Brain microvascular endothelial cell (primary cell): ENCODE measurements around the gene TBXAS1.

ENCODE experiments used
- DNase-seq: peaks from one replicate; pipeline ENCODE4 v3.0.0-alpha.2; 2020
- H3K27ac ChIP-seq: fragments of 250-450 bp; sonication (Bioruptor Pico); 2 replicates; pipeline ENCODE4 v1.5.1; 2020; ENCODE audit warnings: mild to moderate bottlenecking, moderate library complexity
- H3K27me3 ChIP-seq: fragments of 250-450 bp; sonication (Bioruptor Pico); replicated peaks from 2 replicates; pipeline ENCODE4 v1.5.1; 2020; ENCODE audit warnings: mild to moderate bottlenecking
- H3K36me3 ChIP-seq: fragments of 250-450 bp; sonication (Bioruptor Pico); replicated peaks from 2 replicates; pipeline ENCODE4 v1.5.1; 2020; ENCODE audit warnings: mild to moderate bottlenecking
- H3K4me3 ChIP-seq: 2 replicates; pipeline ENCODE4 v1.5.1; 2011; ENCODE audit warnings: low read depth, mild to moderate bottlenecking, control low read depth, low read length, moderate library complexity
- CTCF ChIP-seq: IDR thresholded peaks from 2 replicates; pipeline ENCODE4 v1.5.1; 2011; ENCODE audit warnings: low read depth, mild to moderate bottlenecking, moderate library complexity, low read length, control low read depth, inconsistent platforms; ENCODE audit errors: missing control alignments
- in situ Hi-C: cut with HindIII; loops from 2 replicates; pipeline ENCODE4 v1.10.0; 2017; ENCODE audit warnings: low sequenced_read_pairs, low pct_ligation_motif_present

TBXAS1 gene

GRCh38 chr7:140026935-140027334 lies 197.9 kb downstream of the TBXAS1 start:
- H3K36me3 ChIP-seq = peaks cover 3% of the 10 kb centered on the region

GRCh38 chr7:140027858-140028257 lies 198.8 kb downstream of the TBXAS1 start:
- H3K27me3 ChIP-seq = no peaks in the 10 kb centered on the region
- TF ChIP-seq CTCF = no peak
- no peak overlapping the region for H3K27ac ChIP-seq
- in situ Hi-C loops = no loop called here
- peaks cover under 1% of the 10 kb centered on the region for H3K36me3 ChIP-seq
- no peak overlapping the region for H3K4me3 ChIP-seq
- DNase-seq = no peak

More at GRCh38 chr7:140026935-140027334, 197.9 kb downstream of the TBXAS1 start:
- DNase-seq = no peak
- H3K4me3 ChIP-seq = no peak overlapping the region
- H3K27ac ChIP-seq = no peak overlapping the region
- in situ Hi-C loops = no loop called here
- no peak for TF ChIP-seq CTCF
- H3K27me3 ChIP-seq = no peaks in the 10 kb centered on the region

GRCh38 chr7:140028311-140028710 lies 199.2 kb downstream of the TBXAS1 start:
- H3K4me3 ChIP-seq = no peak overlapping the region
- no peak overlapping the region for H3K27ac ChIP-seq
- no peak for TF ChIP-seq CTCF
- no peak for DNase-seq
- H3K36me3 ChIP-seq = no peaks in the 10 kb centered on the region
- in situ Hi-C loops = no loop called here
- no peaks in the 10 kb centered on the region for H3K27me3 ChIP-seq

GRCh38 chr7:140029072-140029471 lies 200.0 kb downstream of the TBXAS1 start:
- H3K27me3 ChIP-seq = no peaks in the 10 kb centered on the region
- TF ChIP-seq CTCF = no peak
- no peak overlapping the region for H3K27ac ChIP-seq
- in situ Hi-C loops = no loop called here
- DNase-seq = no peak
- H3K4me3 ChIP-seq = no peak overlapping the region
- H3K36me3 ChIP-seq = no peaks in the 10 kb centered on the region

- no peak for DNase-seq
- in situ Hi-C loops = no loop called here
- no peak for TF ChIP-seq CTCF
- Histone ChIP-seq H3K27me3 (no peaks in the 10 kb centered on the region), H3K36me3 (no peaks in the 10 kb centered on the region), H3K27ac (no peak overlapping the region), H3K4me3 (no peak overlapping the region)
Observed at GRCh38 chr7:140031364-140031763, 202.3 kb downstream of the TBXAS1 start.

GRCh38 chr7:140033036-140033435 lies 204.0 kb downstream of the TBXAS1 start:
- Histone ChIP-seq H3K27ac (peak overlapping the region; percentile 50), H3K36me3 (peaks cover 5% of the 10 kb centered on the region), H3K4me3 (no peak overlapping the region), H3K27me3 (no peaks in the 10 kb centered on the region)
- DNase-seq = peak; percentile 35
- TF ChIP-seq CTCF = no peak
- in situ Hi-C loops = no loop called here
